NCI-H2227 (cell line): ENCODE data around the gene KCNH1.
A peak's percentile ranks its signal among the peaks of the same experiment; 100 is the strongest.
"Not testable (repeated sequence)": the region's sequence is repeated elsewhere in the genome, so short reads cannot be mapped to it uniquely, and the experiment has no call there.

Source experiments
- DNase-seq: peaks from one replicate; lab custom pipeline; 2025; ENCODE audit not compliant: unreplicated experiment; lab: John Stamatoyannopoulos, UW

The KCNH1 gene

GRCh38 chr1:210692796-210693195, 441.2 kb downstream of the KCNH1 start:
- no peak for DNase-seq

- no peak for DNase-seq
Observed at GRCh38 chr1:210691039-210691610, 442.8 kb downstream of the KCNH1 start.

GRCh38 chr1:210690236-210690635, 443.7 kb downstream of the KCNH1 start:
- no peak for DNase-seq

DNA sequence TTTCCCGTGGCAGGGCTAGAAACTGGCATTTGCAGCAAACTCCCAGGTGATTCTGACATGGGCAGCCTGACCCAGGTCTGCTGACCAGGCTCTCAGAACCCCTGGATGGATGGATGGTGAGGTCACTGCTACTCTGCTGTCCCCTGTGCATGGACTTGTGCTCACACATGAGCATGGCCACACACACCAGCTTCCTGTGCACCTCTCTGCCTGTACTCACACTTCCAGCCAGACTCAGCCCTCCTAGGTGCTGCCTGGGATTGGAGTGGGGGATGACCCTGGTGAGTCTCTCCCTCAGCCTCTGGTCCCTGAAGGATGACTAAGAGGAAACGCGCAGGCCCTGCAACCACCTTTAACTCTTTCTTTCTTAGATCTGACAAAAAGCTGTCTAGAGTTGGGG, 444.1 kb downstream of the KCNH1 start:
- DNase-seq: no peak

DNA sequence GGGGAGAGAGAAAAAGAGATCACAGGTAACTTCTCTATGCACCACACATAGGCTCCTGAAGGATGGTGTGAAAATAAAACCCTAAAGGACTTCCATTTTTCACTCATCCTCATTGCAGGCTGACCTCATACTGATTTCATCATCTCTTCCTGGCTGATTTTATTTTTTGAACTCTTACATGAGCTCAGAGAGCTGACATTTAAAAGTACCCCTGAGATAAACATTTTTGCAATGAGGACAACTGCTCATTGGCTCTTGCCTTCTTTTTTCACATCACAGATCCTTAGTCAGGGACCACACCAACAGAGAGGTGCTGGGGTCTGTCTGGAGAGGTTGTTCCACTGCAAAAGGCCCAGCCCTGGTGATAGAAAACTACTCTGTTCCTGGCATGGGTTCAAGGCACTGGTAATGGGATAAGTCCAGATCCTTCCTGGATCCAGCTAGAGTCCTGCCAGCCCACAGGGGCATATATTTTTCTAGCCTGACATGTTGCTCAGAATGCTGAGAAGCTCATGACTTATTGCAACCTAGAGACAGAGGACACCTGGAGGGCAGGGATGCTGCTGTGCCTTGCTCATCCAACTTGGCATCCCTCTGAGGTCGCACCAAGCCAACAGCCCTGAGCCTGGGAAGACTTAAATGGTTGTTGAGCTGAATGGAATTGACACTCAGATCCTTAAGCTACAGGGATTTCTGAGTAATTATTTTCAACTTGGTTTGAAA, 445.3 kb downstream of the KCNH1 start:
- no peak for DNase-seq

DNA sequence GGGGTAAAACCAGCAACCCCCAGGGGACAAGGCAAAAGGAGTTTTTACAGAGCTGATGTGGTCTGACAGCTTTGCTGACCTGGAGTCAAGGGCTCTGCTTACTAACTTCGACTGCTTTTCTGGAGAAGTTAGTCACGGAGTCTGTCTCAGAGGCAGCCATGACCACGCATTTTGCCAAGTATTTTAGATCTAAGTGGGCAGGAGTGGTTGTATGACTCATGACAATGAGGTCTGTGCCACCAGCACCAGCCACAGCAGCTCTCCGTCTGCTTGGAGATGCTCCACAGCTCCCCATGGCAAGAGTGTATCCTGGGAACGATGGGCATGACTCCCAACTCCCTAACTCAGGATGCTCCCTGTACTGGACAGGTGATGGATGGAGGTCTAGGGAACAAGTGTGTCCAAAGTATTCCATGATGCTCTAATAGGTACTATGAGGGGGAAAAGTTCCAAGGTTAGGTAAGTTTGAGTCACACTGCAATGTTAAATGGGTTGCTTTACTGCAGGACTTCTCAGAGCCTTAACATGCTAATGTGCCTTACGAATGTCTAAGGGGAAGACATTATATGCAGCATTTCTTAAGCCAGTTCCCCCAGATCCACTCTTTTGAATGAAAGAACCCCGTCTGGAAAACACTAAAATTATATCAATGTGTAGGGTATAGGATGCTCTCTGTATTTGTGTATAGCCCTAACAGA, 446.2 kb downstream of the KCNH1 start:
- DNase-seq: no peak

DNA sequence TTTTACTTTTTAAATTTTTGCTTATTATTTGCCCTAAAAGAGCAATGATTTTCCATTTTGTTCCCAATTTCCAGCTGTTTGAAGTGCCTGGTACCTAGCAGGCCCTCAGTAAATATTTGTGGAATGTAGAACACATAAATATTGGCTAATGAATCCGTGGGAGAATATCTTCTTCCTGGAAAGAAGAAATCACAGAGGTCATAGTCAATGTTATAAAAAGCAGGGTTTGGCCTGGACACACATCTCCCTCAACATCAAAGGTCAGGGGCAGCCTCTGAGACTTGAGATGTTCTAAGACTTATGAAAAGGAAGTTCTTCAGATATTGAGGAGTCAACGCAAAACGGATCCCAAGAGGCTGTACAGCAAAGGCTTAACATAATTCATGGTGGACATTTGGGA, 447.1 kb downstream of the KCNH1 start:
- DNase-seq: no peak

DNA sequence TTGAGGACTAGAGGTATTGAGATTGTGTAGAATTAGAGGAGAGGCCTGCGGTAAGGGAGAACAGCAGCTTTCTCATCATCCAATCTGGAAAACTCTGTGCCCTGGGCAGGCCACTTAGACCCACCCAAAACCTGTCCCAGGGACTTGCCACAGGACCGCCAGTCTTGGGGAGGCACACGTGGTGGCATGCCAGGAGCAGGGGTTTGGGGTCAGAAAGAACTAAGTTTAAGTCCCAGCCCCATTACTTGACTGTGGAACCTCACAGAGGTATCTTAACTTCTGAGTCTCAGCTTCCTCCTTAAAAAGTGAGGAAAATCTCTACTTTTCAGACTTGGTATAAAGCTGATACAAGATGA, 448.7 kb downstream of the KCNH1 start:
- DNase-seq: no peak

DNA sequence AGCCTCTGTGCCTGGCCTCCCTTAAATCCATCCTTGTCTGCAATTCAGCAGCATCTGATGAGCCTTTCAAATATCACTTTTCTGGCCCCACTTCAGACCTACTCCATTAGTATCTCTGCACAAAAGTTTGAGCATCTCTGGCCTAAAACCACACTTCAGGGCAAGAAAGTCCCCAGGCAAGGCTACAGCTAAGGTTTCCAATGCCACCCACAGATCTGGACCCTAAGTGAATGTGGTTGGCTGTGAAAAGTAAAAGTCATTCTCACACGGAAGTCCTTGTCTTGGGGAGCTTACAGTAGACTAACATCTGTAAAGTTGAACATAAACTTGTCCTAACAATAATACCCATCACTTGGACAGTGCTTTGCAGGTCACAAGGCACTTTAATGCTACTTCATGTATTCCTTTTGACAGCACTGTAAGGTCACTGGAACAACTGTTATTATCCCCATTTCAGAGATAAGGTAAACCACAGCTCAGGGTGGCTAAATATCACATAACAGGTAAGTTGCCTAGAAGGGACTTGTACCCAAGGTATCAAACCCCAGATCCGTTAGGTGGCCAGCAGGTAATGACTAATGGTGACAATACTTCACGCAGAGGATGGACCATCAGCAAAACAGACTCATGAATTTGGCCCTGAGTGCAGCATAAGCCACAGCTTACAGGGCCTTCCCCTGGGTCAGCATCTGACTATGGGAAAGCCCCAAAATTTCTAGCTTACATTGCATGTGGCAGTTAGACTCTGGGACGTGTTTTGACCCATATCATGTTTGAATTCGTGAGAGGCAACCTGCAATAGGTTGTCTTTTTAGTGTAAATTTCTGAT, 449.3 kb downstream of the KCNH1 start:
- no peak for DNase-seq

GRCh38 chr1:210683403-210684047, 450.4 kb downstream of the KCNH1 start:
- DNase-seq: no peak

DNA sequence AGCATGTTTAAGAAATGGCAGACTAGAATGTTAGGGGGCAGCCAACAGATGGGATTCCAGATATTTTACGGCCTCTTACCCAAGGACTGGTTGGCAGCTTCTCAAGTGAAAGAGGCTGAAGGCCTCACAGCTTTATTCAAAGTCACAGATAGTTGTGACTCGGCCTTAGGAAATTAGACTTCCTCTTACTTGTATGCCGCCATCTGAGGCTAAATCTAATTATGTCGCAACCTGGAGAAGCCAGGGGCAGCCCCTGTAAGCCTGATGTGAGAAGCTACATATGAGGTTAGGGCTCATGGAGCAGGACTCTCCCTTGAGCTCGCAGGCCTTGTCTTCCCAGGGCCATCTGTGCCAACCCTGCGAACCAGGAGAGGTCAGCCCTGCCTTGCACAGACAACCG, 452.8 kb downstream of the KCNH1 start:
- no peak for DNase-seq

DNA sequence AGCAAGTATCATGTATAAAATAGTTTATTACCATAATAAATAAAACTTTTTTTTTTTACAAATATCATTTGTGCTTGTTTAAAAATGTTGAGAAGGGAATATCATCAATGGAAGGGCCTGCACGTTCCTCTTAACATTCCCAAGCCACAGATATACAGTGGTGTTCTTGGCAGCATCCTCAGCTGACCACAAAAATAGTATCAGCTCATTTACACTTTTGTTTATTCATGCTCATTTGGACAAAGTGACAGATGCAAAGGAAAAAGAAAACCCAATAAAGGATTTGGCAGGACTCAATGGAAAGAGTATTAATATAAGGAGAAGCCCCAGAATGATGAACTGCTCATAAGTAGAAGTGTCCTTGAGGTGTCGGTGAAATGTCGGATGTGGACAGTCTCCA, 455.6 kb downstream of the KCNH1 start:
- no peak for DNase-seq

- no peak for DNase-seq
Observed at GRCh38 chr1:210677533-210677932, 456.4 kb downstream of the KCNH1 start.

- DNase-seq: no peak
Observed at GRCh38 chr1:210676539-210676938, 457.4 kb downstream of the KCNH1 start.

DNA sequence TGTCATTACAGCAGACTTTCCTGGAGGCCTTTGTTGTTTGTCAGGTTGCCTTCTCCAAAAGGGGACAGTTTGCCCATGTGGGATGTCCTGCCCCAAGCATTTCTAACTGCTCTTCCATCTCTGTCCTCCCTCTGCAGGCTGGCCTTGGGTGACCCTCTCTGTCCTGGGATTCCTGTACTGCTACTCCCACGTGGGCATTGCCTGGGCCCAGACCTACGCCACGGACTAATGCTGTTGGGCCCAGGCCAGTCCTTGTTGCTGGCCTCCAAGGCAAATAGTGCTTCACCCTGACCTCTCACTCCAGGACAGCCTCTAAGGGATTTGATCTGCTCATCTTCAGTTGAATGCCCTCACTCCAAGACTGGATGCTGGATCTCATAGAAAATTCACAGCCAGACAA, 459.8 kb downstream of the KCNH1 start:
- DNase-seq: no peak

- no peak for DNase-seq
Observed at GRCh38 chr1:210669951-210670350, 464.0 kb downstream of the KCNH1 start.

DNA sequence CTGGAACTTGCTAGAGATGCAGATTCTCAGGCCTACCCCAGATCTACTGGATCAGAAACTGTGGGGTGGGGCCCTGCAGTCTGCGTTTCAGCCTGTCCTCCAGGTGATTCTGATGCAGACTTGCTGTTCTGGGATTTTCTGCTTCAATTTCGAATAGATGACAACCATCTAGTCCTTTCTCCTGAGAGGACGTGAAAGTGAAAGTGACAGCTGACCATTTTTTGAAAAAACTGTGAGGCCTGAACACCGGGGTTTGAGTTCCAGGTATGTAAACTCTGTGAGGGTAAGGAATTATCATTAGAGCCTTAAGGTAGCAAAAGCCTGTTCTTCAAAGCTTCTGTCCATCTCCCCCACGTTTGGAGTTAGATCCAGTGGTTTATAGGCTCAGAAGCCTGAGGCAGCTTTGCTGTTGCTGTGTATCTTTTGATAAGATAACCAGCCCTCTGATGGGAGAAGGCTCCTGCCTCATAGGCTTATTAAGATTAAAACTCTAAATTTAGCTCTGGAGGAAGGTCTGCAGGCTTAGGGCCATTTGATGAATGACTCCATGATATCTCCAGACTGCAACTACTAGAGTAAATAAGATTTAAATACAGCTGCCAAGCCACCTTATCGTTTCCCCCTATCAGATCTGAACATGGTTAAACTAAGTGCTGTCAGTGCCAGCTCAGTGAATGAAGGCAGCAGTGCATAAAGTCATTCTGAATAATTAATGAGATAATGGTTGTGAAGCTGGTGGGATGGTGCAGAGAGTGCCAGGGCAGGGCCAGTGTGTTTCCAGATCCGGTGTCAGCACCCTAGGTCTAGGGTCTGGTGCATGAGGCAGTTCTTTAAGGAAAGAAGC, 470.0 kb downstream of the KCNH1 start:
- DNase-seq: no peak

- peak; percentile 41 for DNase-seq
Observed at GRCh38 chr1:210662291-210663050, 471.5 kb downstream of the KCNH1 start.

DNA sequence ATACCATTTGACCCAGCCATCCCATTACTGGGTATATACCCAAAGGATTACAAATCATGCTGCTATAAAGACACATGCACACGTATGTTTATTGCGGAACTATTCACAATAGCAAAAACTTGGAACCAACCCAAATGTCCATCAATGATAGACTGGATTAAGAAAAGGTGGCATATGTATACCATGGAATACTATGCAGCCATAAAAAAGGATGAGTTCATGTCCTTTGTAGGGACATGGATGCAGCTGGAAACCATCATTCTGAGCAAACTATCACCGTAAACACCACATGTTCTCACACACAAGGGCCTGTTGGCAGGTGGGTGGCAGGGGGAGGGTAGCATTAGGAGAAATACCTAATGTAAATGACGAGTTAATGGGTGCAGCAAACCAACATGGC, 472.4 kb downstream of the KCNH1 start:
- not testable (repeated sequence) for DNase-seq

GRCh38 chr1:210657806-210658205, 476.1 kb downstream of the KCNH1 start:
- no peak for DNase-seq
